ENCODE data around the gene NLN. TPM values are rescaled to one million over a fixed set of nuclear protein-coding genes. Genes with fewer than 3 reads are reported as not detected.
"Not testable (repeated sequence)": the region's sequence is repeated elsewhere in the genome, so short reads cannot be mapped to it uniquely, and the experiment has no call there.

NLN gene
- total and polyA plus RNA-seq, 4 donors: 13.4 to 26.4 (median 19.1) TPM

GRCh38 chr5:65727491-65728156 lies 5.6 kb downstream of the NLN start (continued):
- TF ChIP-seq FOXA2 (IDR thresholded peaks at IDR 0.05): no peak

DNA sequence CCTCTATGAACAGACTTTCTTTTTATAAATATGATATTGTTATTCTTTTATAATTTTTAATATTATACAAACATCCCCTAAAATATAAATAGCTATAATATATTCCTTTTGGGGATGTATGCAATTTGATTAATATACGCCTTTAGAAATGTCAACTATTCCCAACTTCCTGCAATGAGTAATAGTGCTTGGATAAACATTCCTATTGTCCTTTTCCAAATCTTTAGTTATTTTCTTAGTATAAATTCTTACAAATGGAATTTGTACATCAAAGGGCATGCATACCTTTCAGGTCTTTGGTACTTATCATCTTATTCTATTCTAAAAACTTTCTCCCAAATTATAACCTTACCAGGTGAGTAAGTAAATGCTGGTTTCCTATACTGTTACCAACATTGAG lies 6.2 kb downstream of the NLN start:
- H3K9ac ChIP-seq (ENCODE audit: low read depth in 1 of 2, low read length in 2 of 2): no peak overlapping the region
- no peaks in the 10 kb centered on the region for H3K27me3 ChIP-seq (ENCODE audit: control insufficient read depth in 4 of 4, insufficient read depth in 4 of 4, low read length in 3 of 4)
- H3K36me3 ChIP-seq (ENCODE audit: control insufficient read depth in 4 of 4, insufficient read depth in 3 of 4, low read depth in 1 of 4, low read length in 3 of 4): no peaks in the 10 kb centered on the region
- H3K9me3 ChIP-seq (ENCODE audit: control insufficient read depth in 4 of 4, low read length in 3 of 4): no peaks in the 10 kb centered on the region
- 96% methylated on average over 1 of the region's 1 CpG for WGBS
- DNase-seq (ENCODE audit: low spot score): no peak
- H3K27ac ChIP-seq (ENCODE audit: low read depth in 1 of 2, low read length in 2 of 2): no peak overlapping the region
- no peak overlapping the region for H3K4me3 ChIP-seq (ENCODE audit: low read depth in 1 of 3, low read length in 3 of 3)
- TF ChIP-seq RAD21 (IDR thresholded peaks at IDR 0.05) (no peak), JUND (IDR thresholded peaks at IDR 0.05) (no peak), FOXA2 (IDR thresholded peaks at IDR 0.05) (no peak), EGR1 (IDR thresholded peaks at IDR 0.05; ENCODE audit: low read depth in 2 of 2) (no peak), REST (IDR thresholded peaks at IDR 0.05) (no peak), GABPA (IDR thresholded peaks at IDR 0.05 in 1 of 2, conservative IDR thresholded peaks at IDR 0.05 in 1 of 2) (no peak), YY1 (IDR thresholded peaks at IDR 0.05) (no peak), FOXA1 (IDR thresholded peaks at IDR 0.05) (no peak), TAF1 (conservative IDR thresholded peaks at IDR 0.05) (no peak), HNF4G (IDR thresholded peaks at IDR 0.05) (no peak), SP1 (IDR thresholded peaks at IDR 0.05) (no peak), HNF4A (conservative IDR thresholded peaks at IDR 0.05) (no peak)
- TF ChIP-seq, protein P1, sequence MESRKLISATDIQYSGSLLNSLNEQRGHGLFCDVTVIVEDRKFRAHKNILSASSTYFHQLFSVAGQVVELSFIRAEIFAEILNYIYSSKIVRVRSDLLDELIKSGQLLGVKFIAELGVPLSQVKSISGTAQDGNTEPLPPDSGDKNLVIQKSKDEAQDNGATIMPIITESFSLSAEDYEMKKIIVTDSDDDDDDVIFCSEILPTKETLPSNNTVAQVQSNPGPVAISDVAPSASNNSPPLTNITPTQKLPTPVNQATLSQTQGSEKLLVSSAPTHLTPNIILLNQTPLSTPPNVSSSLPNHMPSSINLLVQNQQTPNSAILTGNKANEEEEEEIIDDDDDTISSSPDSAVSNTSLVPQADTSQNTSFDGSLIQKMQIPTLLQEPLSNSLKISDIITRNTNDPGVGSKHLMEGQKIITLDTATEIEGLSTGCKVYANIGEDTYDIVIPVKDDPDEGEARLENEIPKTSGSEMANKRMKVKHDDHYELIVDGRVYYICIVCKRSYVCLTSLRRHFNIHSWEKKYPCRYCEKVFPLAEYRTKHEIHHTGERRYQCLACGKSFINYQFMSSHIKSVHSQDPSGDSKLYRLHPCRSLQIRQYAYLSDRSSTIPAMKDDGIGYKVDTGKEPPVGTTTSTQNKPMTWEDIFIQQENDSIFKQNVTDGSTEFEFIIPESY (IDR thresholded peaks at IDR 0.05): no peak
- peaks cover 2 to 10% (median 10%) of the 10 kb centered on the region in 4 donors for H3K4me1 ChIP-seq (ENCODE audit: control insufficient read depth in 4 of 4, insufficient read depth in 4 of 4, low read length in 3 of 4)

DNA sequence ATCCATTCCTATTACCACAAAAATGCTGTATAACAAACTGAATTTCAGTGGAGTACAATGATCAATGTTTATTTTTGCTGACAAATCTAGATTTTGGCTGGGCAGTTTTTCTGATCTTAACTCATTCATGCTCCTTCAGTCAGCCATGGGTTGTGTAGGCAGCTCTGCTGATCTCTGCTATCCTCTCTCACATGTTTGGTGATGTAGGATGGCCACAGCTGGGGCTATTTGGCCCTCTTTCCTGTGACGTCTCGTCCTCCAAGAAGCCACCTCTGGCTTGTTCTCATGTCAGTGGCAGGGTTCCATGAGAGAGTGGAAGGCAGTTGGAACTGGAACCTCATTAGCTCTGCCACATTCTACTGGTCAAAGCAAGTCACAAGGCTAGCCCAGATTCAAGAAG lies 8.9 kb downstream of the NLN start:
- Histone ChIP-seq H3K4me1 (ENCODE audit: control insufficient read depth in 4 of 4, insufficient read depth in 4 of 4, low read length in 3 of 4) (no peaks in the 10 kb centered on the region), H3K27me3 (ENCODE audit: control insufficient read depth in 4 of 4, insufficient read depth in 4 of 4, low read length in 3 of 4) (no peaks in the 10 kb centered on the region), H3K36me3 (ENCODE audit: control insufficient read depth in 4 of 4, insufficient read depth in 3 of 4, low read depth in 1 of 4, low read length in 3 of 4) (no peaks in the 10 kb centered on the region), H3K4me3 (ENCODE audit: low read depth in 1 of 3, low read length in 3 of 3) (no peak overlapping the region), H3K27ac (ENCODE audit: low read depth in 1 of 2, low read length in 2 of 2) (no peak overlapping the region), H3K9me3 (ENCODE audit: control insufficient read depth in 4 of 4, low read length in 3 of 4) (no peaks in the 10 kb centered on the region), H3K9ac (ENCODE audit: low read depth in 1 of 2, low read length in 2 of 2) (no peak overlapping the region)
- 92% methylated on average over 2 of the region's 2 CpGs for WGBS
- no peak for DNase-seq (ENCODE audit: low spot score)
- no peak for TF ChIP-seq FOXA2 (IDR thresholded peaks at IDR 0.05)
- TF ChIP-seq ATF3 (IDR thresholded peaks at IDR 0.05): no peak
- no peak for TF ChIP-seq CTCF (IDR thresholded peaks at IDR 0.05; ENCODE audit: low read depth, low read length, missing input control)

DNA sequence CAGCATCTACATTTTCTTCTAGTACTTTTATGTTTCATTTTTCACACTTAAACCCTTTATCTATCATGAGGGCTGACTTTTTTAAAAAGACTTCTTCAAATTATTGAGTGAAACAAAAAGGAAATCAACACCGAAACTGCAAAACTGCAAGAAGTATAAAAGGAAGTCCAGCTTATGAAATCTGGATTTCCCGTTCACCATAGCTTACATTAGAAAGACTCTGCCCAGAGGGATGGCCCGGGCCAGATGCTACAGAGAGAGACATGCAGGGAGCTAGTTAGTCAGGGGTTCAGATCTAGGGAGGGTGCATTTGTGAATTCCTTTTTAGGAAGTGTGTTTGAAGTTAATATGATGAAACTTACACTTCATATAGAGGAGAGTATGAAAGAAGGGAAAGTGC lies 10.0 kb downstream of the NLN start:
- H3K27ac ChIP-seq (ENCODE audit: low read depth in 1 of 2, low read length in 2 of 2); H3K27me3 ChIP-seq (ENCODE audit: control insufficient read depth in 4 of 4, insufficient read depth in 4 of 4, low read length in 3 of 4): not testable (repeated sequence)

DNA sequence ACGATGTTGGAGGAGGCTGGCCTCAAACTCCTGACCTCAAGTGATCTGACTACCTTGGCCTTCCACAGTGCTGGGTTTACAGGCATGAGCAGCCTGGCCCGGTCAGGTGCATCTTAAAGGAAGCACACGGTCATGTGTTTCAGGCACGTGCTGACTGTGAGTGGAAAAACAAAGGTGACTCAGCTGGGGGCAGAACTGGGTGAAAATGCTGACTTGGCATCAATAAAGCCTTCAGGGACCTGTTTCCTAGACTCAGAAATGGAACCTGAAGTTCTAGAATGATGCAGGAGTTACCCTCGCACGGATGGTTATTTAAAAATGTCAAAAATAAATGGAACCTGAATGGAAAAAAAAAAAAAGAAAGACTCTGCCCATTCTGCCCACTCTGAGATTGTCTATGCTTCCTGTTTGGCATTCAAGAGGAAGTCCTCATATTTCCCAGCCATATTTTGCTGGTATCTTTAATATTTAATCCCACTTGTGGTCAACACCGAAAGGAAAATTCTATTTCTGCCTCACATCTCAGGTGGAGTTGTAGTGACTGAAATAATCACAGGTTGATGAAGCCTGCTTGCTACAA lies 12.3 kb downstream of the NLN start:
- not testable (repeated sequence) for H3K4me3 ChIP-seq (ENCODE audit: low read depth in 1 of 3, low read length in 3 of 3); H3K4me1 ChIP-seq (ENCODE audit: control insufficient read depth in 4 of 4, insufficient read depth in 4 of 4, low read length in 3 of 4); H3K9ac ChIP-seq (ENCODE audit: low read depth in 1 of 2, low read length in 2 of 2); H3K36me3 ChIP-seq (ENCODE audit: control insufficient read depth in 4 of 4, insufficient read depth in 3 of 4, low read depth in 1 of 4, low read length in 3 of 4); H3K27ac ChIP-seq (ENCODE audit: low read depth in 1 of 2, low read length in 2 of 2); DNase-seq (ENCODE audit: low spot score); H3K9me3 ChIP-seq (ENCODE audit: control insufficient read depth in 4 of 4, low read length in 3 of 4); H3K27me3 ChIP-seq (ENCODE audit: control insufficient read depth in 4 of 4, insufficient read depth in 4 of 4, low read length in 3 of 4)
- WGBS: 75% methylated on average over 7 of the region's 7 CpGs

More for the DNA sequence above, 10.0 kb downstream of the NLN start:
- 78% methylated on average over 3 of the region's 3 CpGs for WGBS
- H3K9me3 ChIP-seq (ENCODE audit: control insufficient read depth in 4 of 4, low read length in 3 of 4); H3K4me3 ChIP-seq (ENCODE audit: low read depth in 1 of 3, low read length in 3 of 3); DNase-seq (ENCODE audit: low spot score); H3K4me1 ChIP-seq (ENCODE audit: control insufficient read depth in 4 of 4, insufficient read depth in 4 of 4, low read length in 3 of 4); H3K9ac ChIP-seq (ENCODE audit: low read depth in 1 of 2, low read length in 2 of 2); H3K36me3 ChIP-seq (ENCODE audit: control insufficient read depth in 4 of 4, insufficient read depth in 3 of 4, low read depth in 1 of 4, low read length in 3 of 4): not testable (repeated sequence)

Data from liver (tissue), 9 donors.